Neutrophil (primary cell): ENCODE data around the gene PADI3.

Experiments used
- H3K27ac ChIP-seq: fragments of 200-600 bp; sonication (generic); 2 replicates; pipeline ENCODE4 v1.5.1; 2016; ENCODE audit warnings: mild to moderate bottlenecking, moderate library complexity
- H3K27me3 ChIP-seq: fragments of 200-600 bp; sonication (generic); 2 replicates; pipeline ENCODE4 v1.6.0; 2016; ENCODE audit warnings: mild to moderate bottlenecking
- H3K36me3 ChIP-seq: fragments of 200-600 bp; sonication (generic); 2 replicates; pipeline ENCODE4 v1.5.1; 2017
- H3K4me1 ChIP-seq, 2 experiments: fragments of 200-600 bp in 1 of 2; sonication (generic) in 1 of 2; 1 replicate in 1 of 2; 2 replicates in 1 of 2; pipeline versions ENCODE4 v1.5.1 to v1.6.1; 2013 to 2016; ENCODE audit warnings: low read depth in 1 of 2, low read length in 1 of 2, mild to moderate bottlenecking in 1 of 2, moderate library complexity in 1 of 2; ENCODE audit not compliant: control insufficient read depth in 1 of 2, insufficient read depth in 1 of 2
- H3K4me3 ChIP-seq, 2 experiments: fragments of 200-600 bp in 1 of 2; sonication (generic) in 1 of 2; 1 replicate in 1 of 2; 2 replicates in 1 of 2; pipeline ENCODE4 v1.5.1; 2013 to 2016; ENCODE audit warnings: low read depth in 1 of 2, low read length in 1 of 2, mild to moderate bottlenecking in 1 of 2, moderate library complexity in 1 of 2
- H3K9me3 ChIP-seq: fragments of 200-600 bp; sonication (generic); 2 replicates; pipeline ENCODE4 v1.5.1; 2016
- CTCF ChIP-seq: fragments of 200-600 bp; sonication (generic); IDR thresholded peaks from 2 replicates; pipeline ENCODE4 v1.5.1; 2016; ENCODE audit warnings: antibody characterized with exemption

PADI3 gene

GRCh38 chr1:17225140-17225539, 23.8 kb upstream of the PADI3 start:
- H3K36me3 ChIP-seq, result no peaks in the 10 kb centered on the region
- no peaks in the 10 kb centered on the region for H3K9me3 ChIP-seq
- no peaks in the 10 kb centered on the region for H3K4me1 ChIP-seq
- no peak overlapping the region for H3K27ac ChIP-seq
- H3K4me3 ChIP-seq, result no peak overlapping the region
- TF ChIP-seq CTCF, result no peak
- no peaks in the 10 kb centered on the region for H3K27me3 ChIP-seq

- H3K27ac ChIP-seq, result no peak overlapping the region
- H3K4me1 ChIP-seq, result peaks cover 4% of the 10 kb centered on the region in 2 experiments
- H3K4me3 ChIP-seq, result no peak overlapping the region
- no peaks in the 10 kb centered on the region for H3K36me3 ChIP-seq
- H3K9me3 ChIP-seq, result no peaks in the 10 kb centered on the region
- no peak for TF ChIP-seq CTCF
- no peaks in the 10 kb centered on the region for H3K27me3 ChIP-seq
Measured at GRCh38 chr1:17227358-17227915, 21.5 kb upstream of the PADI3 start.

- Histone ChIP-seq H3K9me3 (no peaks in the 10 kb centered on the region), H3K4me1 (peaks cover 4% of the 10 kb centered on the region in 2 experiments), H3K4me3 (no peak overlapping the region), H3K27me3 (no peaks in the 10 kb centered on the region), H3K36me3 (no peaks in the 10 kb centered on the region), H3K27ac (no peak overlapping the region)
- no peak for TF ChIP-seq CTCF
Measured at GRCh38 chr1:17228619-17229018, 20.3 kb upstream of the PADI3 start.

GRCh38 chr1:17229379-17229778, 19.5 kb upstream of the PADI3 start:
- no peak overlapping the region for H3K27ac ChIP-seq

GRCh38 chr1:17230106-17230505, 18.8 kb upstream of the PADI3 start:
- TF ChIP-seq CTCF, result no peak
- no peaks in the 10 kb centered on the region for H3K9me3 ChIP-seq
- H3K36me3 ChIP-seq, result no peaks in the 10 kb centered on the region
- H3K4me1 ChIP-seq, result peaks cover 4% of the 10 kb centered on the region in 2 experiments
- no peaks in the 10 kb centered on the region for H3K27me3 ChIP-seq
- no peak overlapping the region for H3K4me3 ChIP-seq
- H3K27ac ChIP-seq, result no peak overlapping the region

More at GRCh38 chr1:17229379-17229778, 19.5 kb upstream of the PADI3 start:
- H3K36me3 ChIP-seq, result no peaks in the 10 kb centered on the region
- no peaks in the 10 kb centered on the region for H3K9me3 ChIP-seq
- H3K4me1 ChIP-seq, result peaks cover 4% of the 10 kb centered on the region in 2 experiments
- TF ChIP-seq CTCF, result no peak
- no peak overlapping the region for H3K4me3 ChIP-seq
- no peaks in the 10 kb centered on the region for H3K27me3 ChIP-seq
